Activated naive CD4-positive, alpha-beta T cell treated with anti-CD3 and anti-CD28 coated beads, Interleukin-2, amount 10 ng/mL, durations not matched to agents 7 days and 5 days (primary cell): ENCODE results near the gene HMGCS1.
"Not testable (repeated sequence)": the region's sequence is repeated elsewhere in the genome, so short reads cannot be mapped to it uniquely, and the experiment has no call there.

Source experiments
- CTCF ChIA-PET: fragments of 350-600 bp; sonication (Branson Sonifier 250); formaldehyde crosslinking; loops from one replicate; lab custom pipeline; 2021; ENCODE audit warnings: antibody characterized with exemption; lab: Charles Lee
- DNase-seq: peaks from one replicate; pipeline ENCODE4 v3.0.0-alpha.2; 2020
- H3K27ac Mint-ChIP-seq: one replicate; pipeline ENCODE4 v1.8.0; 2021; ENCODE audit warnings: mild to moderate bottlenecking, moderate library complexity, mixed read lengths
- H3K27me3 Mint-ChIP-seq: one replicate; pipeline ENCODE4 v1.8.0; 2021; ENCODE audit warnings: mild to moderate bottlenecking, mixed read lengths
- H3K36me3 Mint-ChIP-seq: one replicate; pipeline ENCODE4 v1.8.0; 2021; ENCODE audit warnings: mixed read lengths
- H3K4me1 Mint-ChIP-seq: one replicate; pipeline ENCODE4 v1.8.0; 2021; ENCODE audit warnings: mixed read lengths
- H3K4me3 Mint-ChIP-seq: one replicate; pipeline ENCODE4 v1.8.0; 2021; ENCODE audit warnings: mild to moderate bottlenecking, moderate library complexity, mixed read lengths
- H3K9me3 Mint-ChIP-seq: one replicate; pipeline ENCODE4 v1.8.0; 2021; ENCODE audit warnings: mixed read lengths

Gene HMGCS1

DNA sequence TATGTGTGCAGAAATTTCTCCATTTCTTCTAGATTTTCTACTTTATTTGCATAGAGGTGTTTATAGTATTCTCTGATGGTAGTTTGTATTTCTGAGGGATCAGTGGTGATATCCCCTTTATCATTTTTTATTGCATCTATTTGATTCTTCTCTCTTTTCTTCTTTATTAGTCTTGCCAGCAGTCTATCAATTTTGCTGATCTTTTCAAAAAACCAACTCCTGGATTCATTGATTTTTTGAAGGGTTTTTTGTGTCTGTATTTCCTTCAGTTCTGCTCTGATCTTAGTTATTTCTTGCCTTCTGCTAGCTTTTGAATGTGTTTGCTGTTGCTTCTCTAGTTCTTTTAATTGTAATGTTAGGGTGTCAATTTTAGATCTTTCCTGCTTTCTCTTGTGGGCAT is 12.4 kb upstream of the HMGCS1 start:
- DNase-seq, H3K4me3 Mint-ChIP-seq, CTCF ChIA-PET: not testable (repeated sequence)

GRCh38 chr5:43323488-43323887 is 10.3 kb upstream of the HMGCS1 start:
- CTCF ChIA-PET, H3K4me3 Mint-ChIP-seq, H3K9me3 Mint-ChIP-seq, H3K27ac Mint-ChIP-seq, DNase-seq, H3K36me3 Mint-ChIP-seq, H3K27me3 Mint-ChIP-seq, H3K4me1 Mint-ChIP-seq: not testable (repeated sequence)

More for the DNA sequence above, 12.4 kb upstream of the HMGCS1 start:
- H3K27me3 Mint-ChIP-seq, H3K4me1 Mint-ChIP-seq, H3K36me3 Mint-ChIP-seq, H3K9me3 Mint-ChIP-seq, H3K27ac Mint-ChIP-seq: not testable (repeated sequence)

GRCh38 chr5:43320846-43321245 is 7.6 kb upstream of the HMGCS1 start:
- Mint-ChIP-seq H3K9me3 (peaks cover 3% of the 10 kb centered on the region), H3K27ac (peak overlapping the region; percentile 0), H3K36me3 (no peaks in the 10 kb centered on the region), H3K4me1 (no peaks in the 10 kb centered on the region), H3K4me3 (no peak overlapping the region), H3K27me3 (no peaks in the 10 kb centered on the region)
- DNase-seq, result no peak
- CTCF ChIA-PET, result no interaction called here

GRCh38 chr5:43316421-43316820 is 3.2 kb upstream of the HMGCS1 start:
- Mint-ChIP-seq H3K4me3 (no peak overlapping the region), H3K36me3 (peaks cover 18% of the 10 kb centered on the region), H3K27ac (no peak overlapping the region)

GRCh38 chr5:43315682-43316081 is 2.5 kb upstream of the HMGCS1 start:
- CTCF ChIA-PET, result interaction anchor here (0.8 to 1.7 kb wide), 2 partner anchors 168 to 210 kb away, joined by 3 to 5 read pairs; partner anchors contain the start of gene TMEM267
- H3K27ac Mint-ChIP-seq, result peak overlapping the region; percentile 22
- H3K36me3 Mint-ChIP-seq, result peaks cover 20% of the 10 kb centered on the region
- no peaks in the 10 kb centered on the region for H3K27me3 Mint-ChIP-seq
- no peak overlapping the region for H3K4me3 Mint-ChIP-seq
- H3K9me3 Mint-ChIP-seq, result peaks cover 10% of the 10 kb centered on the region
- no peak for DNase-seq
- H3K4me1 Mint-ChIP-seq, result peaks cover 44% of the 10 kb centered on the region

More at GRCh38 chr5:43316421-43316820, 3.2 kb upstream of the HMGCS1 start:
- Mint-ChIP-seq H3K27me3 (no peaks in the 10 kb centered on the region), H3K4me1 (peaks cover 38% of the 10 kb centered on the region), H3K9me3 (peaks cover 10% of the 10 kb centered on the region)
- CTCF ChIA-PET, result interaction anchor here (0.9 to 1.7 kb wide), 2 partner anchors 10 to 211 kb away, joined by 3 to 5 read pairs; no protein-coding TSS in a partner anchor
- no peak for DNase-seq

- Mint-ChIP-seq H3K9me3 (peaks cover 10% of the 10 kb centered on the region), H3K36me3 (peaks cover 22% of the 10 kb centered on the region), H3K27me3 (no peaks in the 10 kb centered on the region), H3K27ac (peak overlapping the region; percentile 64), H3K4me1 (peaks cover 47% of the 10 kb centered on the region), H3K4me3 (no peak overlapping the region)
- no peak for DNase-seq
- CTCF ChIA-PET, result interaction anchor here (0.8 to 1.7 kb wide), 2 partner anchors 169 to 209 kb away, joined by 3 to 5 read pairs; partner anchors contain the start of gene TMEM267
Observed at GRCh38 chr5:43315263-43315662, 2.1 kb upstream of the HMGCS1 start.

DNA sequence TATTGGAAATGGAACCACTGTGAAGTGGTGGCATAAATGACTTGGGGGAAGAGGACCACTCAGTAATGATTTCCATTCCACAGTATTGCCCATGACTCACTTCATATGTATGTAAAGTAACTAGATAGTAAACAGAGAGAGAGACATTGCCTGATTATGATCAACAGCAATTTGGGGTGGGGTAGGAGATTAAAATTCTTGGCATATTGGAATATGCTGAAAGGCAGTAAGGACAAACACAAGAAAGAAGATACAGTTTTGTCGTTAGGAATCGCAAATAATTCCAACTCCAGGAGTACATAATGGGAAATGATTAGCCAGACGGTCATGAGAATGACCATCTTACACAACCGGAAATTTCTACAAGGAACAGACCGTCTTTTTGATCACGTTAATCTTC is 1.5 kb upstream of the HMGCS1 start:
- Mint-ChIP-seq H3K4me3 (no peak overlapping the region), H3K27ac (peak overlapping the region; percentile 72), H3K27me3 (no peaks in the 10 kb centered on the region), H3K4me1 (peaks cover 51% of the 10 kb centered on the region), H3K36me3 (peaks cover 24% of the 10 kb centered on the region), H3K9me3 (peaks cover 10% of the 10 kb centered on the region)
- CTCF ChIA-PET, result interaction anchor here (0.8 to 2.2 kb wide), 4 partner anchors 75 to 209 kb away, joined by 3 to 15 read pairs (median 3); partner anchors contain the start of gene TMEM267
- no peak for DNase-seq

DNA sequence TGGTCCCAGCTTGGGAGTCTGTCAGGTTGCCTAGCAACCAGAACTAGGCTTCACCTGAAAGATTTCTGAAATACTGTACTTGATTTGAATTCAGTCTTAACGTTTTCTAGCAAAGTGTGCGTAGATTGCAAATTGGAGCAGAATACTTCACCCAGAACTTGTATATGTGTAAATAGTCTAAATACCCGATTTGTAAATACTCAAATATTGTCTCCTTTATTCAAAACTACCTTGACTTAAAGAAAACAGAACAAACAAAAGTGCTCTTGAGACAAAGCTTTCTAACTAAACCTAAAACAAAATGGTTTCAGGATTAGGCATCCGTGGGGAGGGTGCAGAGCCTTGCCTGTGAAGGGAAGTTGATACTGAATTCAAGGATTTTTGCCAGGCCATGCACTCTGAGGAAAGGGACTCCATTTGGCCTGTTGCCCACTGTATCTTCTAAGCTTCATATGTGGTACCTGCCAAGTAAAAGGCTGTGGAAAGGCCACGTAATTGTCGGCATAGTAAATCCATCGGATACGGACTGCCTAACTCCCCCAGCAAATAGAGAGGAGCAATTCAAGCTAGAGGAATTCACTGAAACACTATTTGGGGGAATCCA is 744 bp upstream of the HMGCS1 start:
- Mint-ChIP-seq H3K27ac (peak overlapping the region; percentile 90), H3K9me3 (peaks cover 10% of the 10 kb centered on the region), H3K4me3 (peak overlapping the region; percentile 99), H3K36me3 (peaks cover 30% of the 10 kb centered on the region), H3K4me1 (peaks cover 58% of the 10 kb centered on the region), H3K27me3 (no peaks in the 10 kb centered on the region)
- no peak for DNase-seq
- CTCF ChIA-PET, result interaction anchor here (0.8 to 2.2 kb wide), 5 partner anchors 11 to 297 kb away, joined by 3 to 15 read pairs (median 4); partner anchors contain the start of gene TMEM267

- Mint-ChIP-seq H3K4me3 (peak overlapping the region; percentile 99), H3K36me3 (peaks cover 34% of the 10 kb centered on the region), H3K4me1 (peaks cover 67% of the 10 kb centered on the region), H3K27me3 (no peaks in the 10 kb centered on the region), H3K9me3 (peaks cover 10% of the 10 kb centered on the region), H3K27ac (peak overlapping the region; percentile 90)
- DNase-seq, result no peak
- CTCF ChIA-PET, result interaction anchor here (0.7 to 2.2 kb wide), 12 partner anchors 9 to 248 kb away, joined by 3 to 15 read pairs (median 4); partner anchors contain the start of genes TMEM267 and ZNF131
Observed at GRCh38 chr5:43312699-43313034, 545 bp downstream of the HMGCS1 start.

DNA sequence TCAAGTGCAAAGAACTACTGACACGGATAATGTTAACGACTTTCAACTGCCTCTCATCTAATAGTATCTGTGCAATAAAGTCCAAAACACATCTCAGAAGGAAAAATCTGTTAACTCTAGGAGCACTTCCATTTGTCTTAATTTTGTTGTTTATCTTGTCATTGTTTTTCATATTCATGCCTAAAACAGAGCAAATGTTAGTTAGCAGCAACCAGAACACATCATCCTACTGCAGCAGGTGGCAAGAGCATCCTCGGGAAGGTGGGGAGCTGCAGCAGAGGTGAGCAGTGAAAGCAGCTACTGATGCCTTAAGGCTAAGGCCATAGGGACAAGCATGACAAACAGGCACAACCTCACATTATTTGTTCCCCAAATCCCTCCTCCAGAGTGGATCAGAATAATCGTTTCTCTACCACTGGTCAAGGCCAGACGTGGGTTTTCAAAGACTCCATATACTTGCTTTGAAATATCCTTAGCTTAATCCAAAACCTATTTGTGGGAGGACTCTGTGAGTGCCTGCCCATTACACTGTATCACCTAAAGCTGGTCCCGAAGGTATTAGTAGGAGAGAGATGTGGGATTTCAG is 1.0 kb downstream of the HMGCS1 start:
- H3K27ac Mint-ChIP-seq, result peak overlapping the region; percentile 90
- DNase-seq, result no peak
- H3K4me1 Mint-ChIP-seq, result peaks cover 69% of the 10 kb centered on the region
- peak overlapping the region; percentile 99 for H3K4me3 Mint-ChIP-seq
- H3K27me3 Mint-ChIP-seq, result no peaks in the 10 kb centered on the region
- H3K36me3 Mint-ChIP-seq, result peaks cover 36% of the 10 kb centered on the region
- CTCF ChIA-PET, result interaction anchor here (0.7 to 2.2 kb wide), 13 partner anchors 9 to 248 kb away, joined by 3 to 15 read pairs (median 5); partner anchors contain the start of genes TMEM267 and ZNF131
- H3K9me3 Mint-ChIP-seq, result peaks cover 10% of the 10 kb centered on the region

DNA sequence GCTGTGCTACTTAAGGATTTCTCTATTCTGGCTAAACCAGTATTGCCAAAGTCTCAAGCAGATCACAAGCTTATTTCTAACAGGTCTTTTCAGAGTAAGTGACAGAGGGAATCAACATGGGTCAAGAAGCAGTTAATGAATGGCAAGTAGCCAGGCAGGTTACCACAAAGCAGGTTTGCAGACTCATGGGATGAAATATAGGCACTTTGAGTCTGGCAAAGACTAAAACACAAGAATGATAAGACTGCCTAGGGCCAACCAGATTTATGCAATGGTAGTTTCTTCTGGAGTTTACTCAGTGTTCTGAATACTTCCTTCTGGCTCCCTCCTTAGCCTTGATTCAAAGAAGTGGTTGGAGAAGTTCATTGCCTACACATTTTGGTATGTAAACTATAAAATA is 3.6 kb downstream of the HMGCS1 start:
- Mint-ChIP-seq H3K36me3 (peaks cover 44% of the 10 kb centered on the region), H3K27ac (no peak overlapping the region), H3K4me1 (peaks cover 77% of the 10 kb centered on the region), H3K9me3 (peaks cover 4% of the 10 kb centered on the region), H3K4me3 (no peak overlapping the region), H3K27me3 (no peaks in the 10 kb centered on the region)
- CTCF ChIA-PET, result interaction anchor here (1.5 to 1.9 kb wide), 2 partner anchors 80 to 203 kb away, joined by 4 to 8 read pairs; no protein-coding TSS in a partner anchor
- no peak for DNase-seq

- Mint-ChIP-seq H3K27ac (no peak overlapping the region), H3K9me3 (peaks cover 1% of the 10 kb centered on the region), H3K4me1 (peaks cover 77% of the 10 kb centered on the region), H3K36me3 (peaks cover 48% of the 10 kb centered on the region), H3K27me3 (no peaks in the 10 kb centered on the region), H3K4me3 (peak overlapping the region; percentile 37)
- DNase-seq, result no peak
- CTCF ChIA-PET, result interaction anchor here (1.5 to 1.9 kb wide), 2 partner anchors 81 to 203 kb away, joined by 4 to 8 read pairs; no protein-coding TSS in a partner anchor
Observed at GRCh38 chr5:43309122-43309521, 4.1 kb downstream of the HMGCS1 start.

GRCh38 chr5:43306954-43307353 is 6.3 kb downstream of the HMGCS1 start:
- peaks cover 53% of the 10 kb centered on the region for H3K36me3 Mint-ChIP-seq
- H3K4me3 Mint-ChIP-seq, H3K9me3 Mint-ChIP-seq, H3K27ac Mint-ChIP-seq, DNase-seq, H3K27me3 Mint-ChIP-seq: not testable (repeated sequence)
- H3K4me1 Mint-ChIP-seq, result peaks cover 78% of the 10 kb centered on the region
- CTCF ChIA-PET, result interaction anchor here (0.8 to 2.1 kb wide), 6 partner anchors 10 to 200 kb away, joined by 3 to 10 read pairs (median 3); partner anchors contain the start of gene NIM1K

DNA sequence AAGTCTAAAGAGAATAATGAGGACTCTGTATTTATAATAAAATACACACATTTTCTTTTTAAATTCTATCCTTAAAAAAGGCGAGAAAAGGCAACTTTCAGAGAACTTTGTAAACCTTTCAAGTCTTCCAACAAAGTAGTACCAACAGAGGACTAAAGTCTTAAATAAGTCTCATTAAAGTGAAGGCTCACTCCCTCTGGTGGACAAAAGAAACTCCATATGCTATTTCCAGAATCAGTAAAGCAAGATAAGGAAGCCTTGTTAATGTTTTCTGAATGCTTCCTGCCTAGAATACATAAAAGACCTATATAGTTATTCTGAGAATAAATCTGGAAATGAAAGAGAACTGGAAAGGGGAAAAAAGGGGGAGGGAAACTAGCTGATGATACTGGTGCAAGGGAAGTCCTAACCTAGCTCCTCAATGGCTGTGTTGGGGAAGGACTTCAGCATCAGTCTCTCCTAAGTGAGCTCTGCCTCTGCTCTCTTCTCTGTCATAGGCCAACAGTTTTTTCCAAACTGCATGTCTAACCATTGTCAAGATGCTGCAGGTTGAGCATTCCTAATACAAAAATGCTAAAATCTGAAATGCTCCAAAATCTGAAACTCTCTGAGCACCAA is 7.2 kb downstream of the HMGCS1 start:
- Mint-ChIP-seq H3K4me3 (no peak overlapping the region), H3K36me3 (peaks cover 56% of the 10 kb centered on the region), H3K4me1 (peaks cover 77% of the 10 kb centered on the region), H3K27me3 (no peaks in the 10 kb centered on the region), H3K27ac (peak overlapping the region; percentile 50), H3K9me3 (no peaks in the 10 kb centered on the region)
- CTCF ChIA-PET, result interaction anchor here (0.7 to 2.1 kb wide), 11 partner anchors 10 to 242 kb away, joined by 3 to 11 read pairs (median 3); partner anchors contain the start of gene NIM1K
- no peak for DNase-seq
